HK-2 (cell line): Measurements from ENCODE around the gene ECT2L.

Experiments used
- DNase-seq: peaks from one replicate; pipeline ENCODE4 v3.0.0-alpha.2; 2018; ENCODE audit not compliant: unreplicated experiment

ECT2L gene

DNA sequence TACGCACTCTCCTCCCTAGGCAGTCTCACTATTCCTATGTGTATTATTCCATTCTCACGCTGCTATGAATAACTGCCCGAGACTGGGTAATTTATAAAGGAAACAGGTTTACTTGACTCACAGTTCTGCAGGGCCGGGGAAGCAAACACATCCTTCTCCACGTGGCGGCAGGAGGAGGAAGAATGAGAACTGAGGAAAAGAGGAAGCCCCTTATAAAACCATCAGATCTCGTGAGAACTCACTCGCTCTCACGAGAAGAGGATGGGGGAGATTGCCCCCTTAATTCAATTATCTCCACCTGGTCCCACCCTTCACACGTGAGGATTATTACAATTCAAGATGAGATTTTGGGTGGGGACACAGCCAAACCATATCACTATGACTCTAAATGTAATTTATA, 61.9 kb downstream of the ECT2L start:
- no peak for DNase-seq

DNA sequence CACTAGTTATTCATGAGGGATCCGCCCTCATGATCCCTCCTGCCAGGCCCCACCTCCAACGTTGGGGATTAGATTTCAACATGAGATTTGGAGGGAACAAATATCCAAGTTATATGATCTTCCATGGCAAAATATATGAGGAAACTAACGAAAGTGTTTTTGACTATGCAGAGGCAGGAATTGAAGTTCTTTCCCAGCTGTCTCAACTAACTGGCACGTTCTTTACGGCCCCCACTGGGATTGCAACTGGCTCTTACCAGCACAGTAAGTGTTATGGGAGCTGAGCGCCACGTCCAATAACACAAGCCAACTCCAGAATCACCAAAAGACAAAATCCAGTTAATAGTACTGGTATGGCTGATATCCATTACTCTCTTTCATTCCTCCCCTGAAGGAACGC, 66.6 kb downstream of the ECT2L start:
- DNase-seq: no peak

DNA sequence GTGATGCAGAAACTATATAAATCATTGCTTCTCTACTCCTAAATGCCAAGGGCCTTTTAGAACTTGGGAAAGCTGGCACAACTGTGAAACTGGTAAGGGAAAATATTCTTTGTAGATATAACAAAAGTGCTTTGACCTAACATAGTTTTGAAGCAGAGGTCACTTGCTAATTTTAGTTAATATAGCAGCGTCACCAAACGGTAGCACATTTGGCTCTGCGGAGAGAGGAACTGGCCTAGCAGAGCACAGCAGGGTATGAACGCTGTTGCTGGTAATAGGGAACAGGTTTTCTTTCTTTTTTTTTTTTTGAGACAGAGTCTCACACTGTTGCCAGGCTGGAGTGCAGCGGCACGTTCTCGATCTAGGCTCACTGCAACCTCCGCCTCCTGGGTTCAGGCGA, 67.4 kb downstream of the ECT2L start:
- DNase-seq: no peak

DNA sequence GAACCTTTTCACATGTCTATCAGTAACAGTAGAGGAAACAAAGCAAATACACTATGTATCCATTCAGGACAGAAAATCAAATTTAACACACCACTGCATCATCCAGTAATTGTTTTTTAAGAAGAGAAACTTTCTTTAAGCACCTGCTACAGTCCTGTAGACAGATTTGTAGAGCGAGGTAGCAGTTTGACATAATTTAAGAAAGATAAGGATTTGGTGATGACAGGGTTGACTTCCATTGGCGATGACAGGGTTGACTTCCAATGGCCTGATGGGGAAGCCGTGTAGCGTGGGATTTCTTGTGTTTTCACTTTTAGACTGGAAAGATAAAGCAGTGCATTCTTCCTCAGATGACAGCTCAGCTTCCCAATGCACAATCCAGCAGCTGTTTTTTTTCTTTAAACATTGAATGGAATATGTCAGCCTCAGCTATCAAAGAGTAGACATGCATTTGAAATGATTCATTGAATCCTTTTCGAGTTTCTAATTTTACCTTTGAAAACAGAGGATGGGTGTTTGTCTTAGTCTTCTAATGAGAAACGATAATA, 68.5 kb downstream of the ECT2L start:
- DNase-seq: no peak

DNA sequence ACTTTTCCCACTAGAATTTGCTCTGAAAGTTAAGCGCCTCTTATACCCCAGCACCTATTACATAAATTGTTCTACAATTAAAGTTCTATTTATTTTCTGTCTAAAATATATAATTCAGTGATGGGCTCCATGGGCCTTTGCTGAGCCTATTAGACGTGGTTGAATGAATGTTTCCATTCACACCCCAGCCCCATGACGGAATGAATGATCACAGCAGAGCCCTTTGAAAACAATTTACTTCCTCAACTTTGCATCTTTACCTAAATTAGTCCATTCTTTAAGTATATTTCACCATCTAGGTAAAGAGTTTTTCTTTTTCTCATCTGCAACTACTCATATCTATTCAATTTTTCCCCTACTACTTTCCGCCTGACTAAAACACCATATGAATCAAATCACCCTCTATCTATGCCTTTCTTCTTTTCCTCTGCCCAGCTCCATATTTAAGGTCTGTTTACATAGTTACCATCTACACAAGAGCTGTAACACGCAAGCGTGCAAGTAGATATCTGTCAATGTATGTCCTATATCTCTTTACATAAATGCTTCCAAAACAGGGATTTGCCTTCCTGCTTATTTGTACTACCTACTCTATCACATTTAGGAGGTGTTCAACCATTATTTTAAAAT, 69.7 kb downstream of the ECT2L start:
- no peak for DNase-seq

DNA sequence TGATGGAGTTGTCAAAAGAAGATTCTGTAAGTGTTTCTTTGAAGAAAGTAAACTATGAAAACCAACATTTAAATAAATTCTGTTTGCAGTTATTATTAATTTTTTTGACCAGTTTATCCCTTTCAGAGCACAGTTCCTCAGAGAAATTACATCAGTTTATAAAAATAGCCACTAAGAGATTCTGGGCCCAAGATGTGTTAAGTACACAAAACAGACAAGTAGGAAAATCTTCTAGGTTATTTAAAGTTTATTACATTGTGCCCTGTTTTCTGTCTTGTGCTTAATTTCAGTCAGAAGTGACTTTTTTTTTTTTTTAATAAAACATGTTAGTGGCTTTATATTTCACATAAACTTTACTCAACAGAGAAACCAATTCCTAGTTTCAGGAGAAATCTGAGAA, 72.3 kb downstream of the ECT2L start:
- no peak for DNase-seq

DNA sequence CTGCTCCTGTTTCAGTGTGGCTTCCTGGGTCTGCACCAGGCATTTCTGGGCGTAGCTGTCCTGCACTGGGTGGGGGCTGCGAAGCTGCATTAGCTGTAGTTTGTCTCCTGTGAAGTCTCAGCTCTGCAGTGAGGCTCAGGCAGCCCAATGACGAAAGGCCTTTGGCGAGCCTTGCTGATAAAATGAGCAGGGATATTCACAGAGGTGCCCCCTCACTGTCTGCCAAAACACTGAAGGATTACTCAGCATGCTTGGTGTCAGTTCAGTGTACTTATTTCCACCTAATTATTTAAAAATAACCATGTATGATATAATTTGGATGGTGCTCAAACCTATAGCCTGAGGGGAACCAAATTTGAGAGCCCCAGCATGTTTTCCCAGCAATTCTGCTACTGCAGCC, 73.5 kb downstream of the ECT2L start:
- DNase-seq: no peak

DNA sequence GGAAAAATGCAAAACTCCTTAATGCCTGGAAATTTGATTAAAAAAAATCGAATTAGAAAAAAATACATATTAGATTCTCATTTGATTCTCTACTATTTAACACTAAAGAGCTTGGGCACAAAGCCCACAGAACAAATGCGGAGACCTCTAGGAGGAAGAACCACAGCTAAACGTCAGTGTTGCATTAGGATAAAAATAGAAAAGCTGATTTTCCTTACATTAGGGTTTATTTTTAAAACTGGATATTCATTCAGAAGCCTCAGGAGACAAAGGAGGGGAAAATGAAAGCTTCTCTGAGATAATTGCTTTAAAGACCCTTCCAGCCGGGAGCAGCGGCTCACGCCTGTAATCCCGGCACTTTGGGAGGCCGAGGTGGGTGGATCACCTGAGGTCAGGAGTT, 77.3 kb downstream of the ECT2L start:
- no peak for DNase-seq

DNA sequence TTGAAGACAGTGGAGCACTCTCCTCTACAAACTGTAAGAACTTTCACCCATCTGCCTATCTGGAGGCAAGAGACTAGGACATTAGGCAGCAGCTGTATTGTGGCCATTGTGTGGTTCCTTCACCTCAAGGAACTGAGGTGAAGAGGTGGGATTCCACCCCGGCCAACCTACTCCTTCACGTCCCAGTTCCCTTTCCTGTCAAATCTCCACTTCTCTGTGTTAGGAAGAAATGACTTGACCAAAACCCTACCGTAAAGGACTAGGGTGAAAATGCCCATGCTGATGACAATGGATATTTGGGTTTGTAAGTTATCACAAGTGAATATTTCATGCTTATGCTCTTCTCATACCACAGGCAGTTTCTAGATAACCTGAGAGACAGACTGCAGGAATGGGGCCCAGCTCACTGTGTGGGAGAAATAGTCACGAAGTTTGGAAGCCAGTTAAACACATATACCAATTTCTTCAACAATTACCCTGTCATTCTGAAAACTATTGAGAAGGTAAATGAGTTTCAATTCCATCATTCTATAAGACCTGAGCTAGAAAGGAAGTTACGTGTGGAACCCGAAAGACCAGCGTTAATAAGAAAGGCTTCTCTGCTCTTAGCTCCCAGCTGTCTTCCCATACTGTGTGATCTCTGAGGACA, 86.6 kb downstream of the ECT2L start:
- DNase-seq: no peak

DNA sequence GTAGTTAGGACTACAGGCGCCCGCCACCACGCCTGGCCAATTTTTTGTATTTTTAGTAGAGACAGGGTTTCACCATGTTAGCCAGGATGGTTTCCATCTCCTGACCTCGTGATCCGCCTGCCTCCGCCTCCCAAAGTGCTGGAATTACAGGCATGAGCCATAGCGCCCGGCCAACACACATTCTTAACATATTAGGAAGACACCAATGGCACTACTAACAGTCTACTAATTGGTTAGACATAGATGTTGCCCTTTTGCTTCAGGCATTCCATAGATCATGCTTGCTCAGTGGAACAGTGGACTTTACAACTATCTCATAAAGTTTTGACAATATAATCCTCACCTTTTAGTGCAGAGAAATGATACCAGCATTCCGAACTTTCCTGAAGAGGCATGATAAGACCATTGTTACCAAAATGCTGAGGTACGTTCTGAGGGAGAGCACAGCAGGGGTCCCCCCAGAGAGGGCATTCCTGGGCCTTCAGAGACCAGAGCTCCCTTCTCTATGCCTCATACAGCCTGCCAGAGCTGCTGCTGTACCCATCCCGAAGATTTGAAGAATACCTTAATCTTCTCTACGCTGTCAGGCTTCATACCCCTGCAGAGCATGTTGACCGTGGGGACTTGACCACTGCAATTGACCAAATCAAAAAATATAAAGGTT, 89.4 kb downstream of the ECT2L start:
- no peak for DNase-seq

DNA sequence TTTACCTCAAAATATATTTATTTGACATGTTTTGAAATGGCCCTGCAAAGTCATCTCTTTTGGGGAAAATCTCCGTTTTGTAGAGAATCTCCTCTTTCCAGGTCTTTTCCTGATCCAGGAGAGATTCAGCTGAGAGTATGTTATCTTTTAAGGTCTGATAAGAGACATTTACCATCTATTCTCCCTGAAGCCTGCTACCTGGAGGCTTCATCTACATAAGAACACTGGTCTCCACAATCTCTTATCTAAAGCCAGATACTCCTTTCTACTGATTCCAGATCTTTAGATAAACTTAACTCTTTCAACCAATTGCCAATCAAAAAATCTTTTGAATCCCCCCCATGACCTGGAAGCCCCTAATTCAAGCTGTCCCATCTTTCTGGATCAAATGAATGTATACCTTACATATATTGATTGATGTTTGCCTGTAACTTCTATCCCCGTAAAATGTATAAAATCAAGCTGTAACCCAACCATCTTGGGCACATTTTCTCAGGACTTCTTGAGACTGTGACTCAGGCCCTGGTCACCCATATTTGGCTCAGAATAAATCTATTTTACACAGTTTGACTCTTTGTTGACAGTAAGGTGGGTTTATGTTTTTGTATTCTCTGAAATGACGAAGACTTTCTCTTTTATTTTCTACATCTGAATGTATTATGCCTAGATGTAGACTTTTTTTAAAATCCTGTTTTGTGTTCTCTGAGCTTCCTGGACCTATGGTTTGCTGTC, 95.5 kb downstream of the ECT2L start:
- no peak for DNase-seq

DNA sequence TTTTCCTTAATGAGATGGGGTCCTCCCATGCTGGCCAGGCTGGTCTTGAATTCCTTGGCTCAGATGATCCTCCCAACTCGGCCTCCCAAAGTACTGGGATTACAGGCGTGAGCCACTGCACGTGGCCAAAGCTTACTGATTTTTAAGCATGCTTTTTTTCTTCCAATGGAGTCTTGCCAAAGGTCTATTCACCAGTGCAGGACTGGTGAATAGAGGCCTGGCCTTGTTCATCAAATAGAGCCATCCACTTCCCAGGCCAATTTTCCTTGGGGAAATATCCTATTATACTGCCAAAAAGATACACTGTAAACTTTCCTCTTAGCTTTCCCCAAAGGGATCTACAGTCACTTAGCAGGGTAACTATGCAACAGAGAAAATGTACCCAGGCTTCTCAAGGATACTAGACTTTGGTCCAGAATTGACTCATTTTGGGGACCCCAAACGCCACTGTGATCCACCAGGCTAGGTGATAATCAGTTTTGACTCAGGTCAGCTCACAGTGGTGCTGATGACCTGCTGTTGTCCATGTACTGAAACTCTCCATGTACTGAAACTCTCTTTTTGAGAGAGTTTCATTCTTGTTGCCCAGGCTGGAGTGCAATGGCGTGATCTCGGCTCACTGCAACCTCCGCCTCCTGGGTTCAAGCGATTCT, 100.3 kb downstream of the ECT2L start:
- DNase-seq: no peak

DNA sequence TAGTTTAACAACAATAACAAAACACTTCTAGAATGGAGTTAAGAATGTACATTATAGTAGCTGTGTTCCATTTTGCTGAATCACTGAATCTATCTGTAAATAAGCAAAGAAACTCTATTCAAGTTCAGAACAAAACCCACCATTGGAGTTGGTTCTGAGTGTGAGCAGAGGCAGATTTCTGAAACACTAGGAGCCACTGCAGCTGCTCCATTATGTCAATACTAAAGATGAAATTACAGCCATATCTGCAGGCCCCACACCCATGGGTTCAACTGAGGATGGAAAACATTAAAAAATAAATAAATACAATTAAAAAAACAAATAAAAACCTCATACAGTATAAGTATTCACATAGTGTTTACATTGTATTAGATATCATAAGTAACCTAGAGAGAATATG, 101.1 kb downstream of the ECT2L start:
- DNase-seq: no peak

DNA sequence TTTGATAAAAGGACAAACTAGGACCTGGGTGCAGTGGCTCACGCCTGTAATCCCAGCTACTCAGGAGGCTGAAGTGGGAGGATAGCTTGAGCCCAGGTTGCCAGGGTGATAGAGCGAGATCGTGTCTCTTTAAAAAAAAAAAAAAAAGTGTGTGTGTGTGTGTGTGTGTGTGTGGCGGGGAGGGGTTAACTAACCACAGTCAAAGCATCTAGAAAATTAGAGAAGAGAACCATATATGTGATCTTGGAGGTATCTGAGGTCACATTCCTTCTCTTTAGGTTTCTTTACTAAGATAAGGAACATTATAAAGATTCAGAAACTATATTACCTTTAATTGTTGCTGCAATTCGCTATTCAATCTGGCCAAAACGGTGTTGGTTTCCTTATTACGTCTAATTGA, 111.3 kb downstream of the ECT2L start:
- no peak for DNase-seq

DNA sequence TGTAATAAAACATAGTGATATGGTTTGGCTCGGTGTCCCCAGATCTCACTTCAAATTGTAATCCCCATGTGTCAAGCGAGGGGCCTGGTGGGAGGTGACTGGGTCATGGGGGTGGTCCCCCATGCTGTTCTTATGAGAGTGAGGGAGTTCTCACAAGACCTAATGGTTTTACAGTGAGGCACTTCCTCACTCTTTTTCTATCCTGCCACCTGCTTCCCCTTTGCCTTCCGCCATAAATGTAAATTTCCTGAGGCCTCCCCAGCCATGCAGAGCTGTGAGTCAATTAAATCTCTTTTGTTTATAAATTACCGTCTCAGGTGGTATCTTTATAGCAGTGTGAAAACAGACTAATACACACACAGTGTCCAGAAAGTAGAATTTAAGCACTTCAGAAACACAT, 113.6 kb downstream of the ECT2L start:
- DNase-seq: no peak

DNA sequence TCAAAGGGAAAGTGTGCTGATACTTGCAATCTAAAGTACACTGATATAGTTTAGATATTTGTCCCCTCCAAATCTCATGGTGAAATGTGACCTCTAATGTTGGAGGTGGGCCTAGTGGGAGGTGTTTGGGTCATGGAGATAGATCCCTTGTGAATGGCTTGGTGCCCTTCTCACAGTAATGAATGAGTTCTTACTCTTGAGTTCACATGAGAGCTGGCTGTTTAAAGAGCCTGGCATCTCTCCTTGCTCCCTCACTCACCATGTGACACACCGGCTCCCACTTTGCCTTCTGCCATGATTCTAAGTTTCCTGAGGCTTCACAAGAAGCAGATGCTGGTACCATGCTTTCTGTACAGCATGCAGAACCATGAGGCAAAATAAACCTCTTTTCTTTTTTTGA, 114.1 kb downstream of the ECT2L start:
- no peak for DNase-seq

DNA sequence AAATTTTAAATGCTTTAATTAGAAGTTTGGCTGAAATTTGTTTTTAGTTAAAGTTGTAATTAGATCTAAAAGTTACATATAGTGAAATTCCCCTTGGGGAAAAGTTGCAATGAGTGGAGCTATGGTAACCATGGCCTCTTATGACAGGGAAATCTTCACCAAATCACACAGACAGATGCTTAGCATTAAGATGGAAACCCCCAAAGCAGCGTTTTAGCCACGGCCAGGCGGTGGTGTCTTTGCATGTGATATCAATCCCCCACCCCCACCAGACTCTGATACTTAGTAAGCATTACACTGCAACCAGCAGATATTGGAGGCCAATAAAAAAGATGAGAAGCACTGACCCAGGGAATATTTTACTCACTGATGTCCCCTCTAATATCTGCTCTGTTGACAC, 116.4 kb downstream of the ECT2L start:
- no peak for DNase-seq

DNA sequence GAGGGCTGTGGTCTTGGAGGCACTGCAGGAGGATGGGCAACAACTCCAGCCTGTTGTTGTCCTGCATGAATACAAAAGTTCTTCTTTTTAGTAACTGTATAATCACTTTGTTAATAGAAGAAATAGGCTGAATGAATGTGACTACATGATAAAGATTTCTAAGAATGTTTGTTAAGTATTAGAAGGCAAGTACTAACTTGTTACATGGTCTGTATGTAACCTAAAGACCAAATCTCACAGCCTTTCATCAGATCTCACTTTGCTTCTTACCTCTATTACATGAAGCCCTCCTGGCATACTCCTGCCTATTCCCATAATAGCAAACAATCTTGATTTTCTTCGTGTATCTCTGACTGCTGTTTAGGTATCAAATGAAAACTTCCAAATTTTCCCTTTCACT, 118.8 kb downstream of the ECT2L start:
- no peak for DNase-seq

DNA sequence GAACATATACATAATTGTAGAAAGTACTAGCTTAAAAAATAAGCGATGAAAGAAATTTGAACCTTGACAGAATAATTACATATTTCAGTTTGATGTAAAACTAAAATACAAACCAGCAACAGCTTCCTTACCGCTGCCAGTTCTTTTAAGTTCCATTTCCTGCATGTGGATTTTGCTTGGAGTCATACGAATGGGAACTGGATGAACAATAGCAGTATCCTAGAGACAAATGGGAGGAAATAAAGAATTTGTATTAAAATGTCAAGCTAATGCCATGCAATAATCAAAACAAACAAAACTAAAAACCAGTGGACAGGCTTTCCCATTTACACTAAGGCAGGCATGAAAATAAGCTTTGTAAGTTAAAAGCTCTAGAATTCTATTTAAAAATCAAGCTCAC, 125.0 kb downstream of the ECT2L start:
- no peak for DNase-seq

DNA sequence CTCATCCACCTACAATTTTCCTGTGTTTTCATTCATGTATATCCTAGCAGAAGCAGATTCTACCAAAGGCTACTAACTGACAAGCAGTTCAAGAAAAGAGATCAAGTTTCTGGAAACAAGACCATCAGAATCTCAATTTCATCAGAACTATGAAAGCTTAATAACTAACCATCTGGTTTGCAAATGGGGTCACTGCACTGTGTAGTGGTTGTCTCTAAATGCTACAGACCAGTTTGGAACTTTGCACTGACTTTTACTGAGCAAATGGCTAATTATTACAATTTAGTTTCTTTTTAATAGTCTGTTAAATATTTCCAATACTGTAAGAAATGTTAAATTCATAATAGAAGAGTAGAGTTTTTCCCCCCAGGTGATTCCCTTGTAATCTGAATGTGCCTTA, 127.7 kb downstream of the ECT2L start:
- DNase-seq: no peak

DNA sequence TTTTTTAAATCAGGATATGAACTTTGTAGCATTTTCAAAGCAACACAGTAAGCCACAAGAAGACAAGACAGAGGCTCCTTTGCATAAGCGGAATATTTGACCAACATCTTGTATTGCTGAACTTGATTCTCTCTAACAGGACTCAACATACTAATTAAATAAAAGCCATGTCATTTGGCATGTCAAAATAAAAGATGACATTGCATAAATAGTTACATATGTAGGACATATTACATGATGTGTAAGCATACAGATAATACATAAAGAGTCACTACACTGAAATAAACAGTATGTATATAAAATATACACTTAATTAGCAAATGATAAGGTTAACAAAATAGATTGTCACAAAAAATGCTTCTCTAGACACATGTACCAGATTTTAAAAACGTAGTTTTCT, 129.9 kb downstream of the ECT2L start:
- DNase-seq: no peak

DNA sequence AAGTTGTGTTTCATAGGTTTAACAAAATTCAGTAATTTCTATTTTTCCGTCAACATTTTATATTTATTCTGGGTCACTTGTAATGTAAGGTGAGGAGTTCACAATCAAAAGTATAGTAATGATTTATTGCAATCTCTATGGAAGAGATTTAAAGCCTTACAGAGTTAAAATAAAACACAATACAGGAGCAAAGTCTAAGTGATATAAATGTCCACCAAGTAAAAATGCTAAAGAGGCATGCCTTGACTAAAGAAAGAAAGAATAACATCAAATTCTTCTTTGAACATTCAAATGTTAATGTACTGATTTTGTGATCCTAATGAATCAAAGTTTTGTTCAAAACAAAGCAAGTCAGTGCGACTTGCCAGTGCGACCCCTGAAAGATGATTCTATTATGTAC, 130.7 kb downstream of the ECT2L start:
- DNase-seq: no peak
